Erythroblast (primary cell): ENCODE data around the gene TMEM222.

Source experiments
- DNase-seq, 2 experiments: peaks; one replicate each; lab custom pipeline; 2025; lab: John Stamatoyannopoulos, UW
- GATA1 ChIP-seq: IDR thresholded peaks from 2 replicates; pipeline ENCODE4 v1.6.1; 2011; ENCODE audit warnings: low read depth, mild to moderate bottlenecking, control low read depth, low read length, moderate library complexity
- POLR2A ChIP-seq: IDR thresholded peaks from 2 replicates; pipeline ENCODE4 v1.6.1; 2011; ENCODE audit warnings: mild to moderate bottlenecking, low read length

The TMEM222 gene

GRCh38 chr1:27341525-27342252, 19.7 kb downstream of the TMEM222 start, which contains the start of gene SYTL1:
TSS of gene SYTL1 (plus strand) at chr1:27342022. CDS start at chr1:27345335, 3,313 bp downstream.
- peak in 1 of 2 experiments; percentile 68 for DNase-seq
- peak; percentile 29 for TF ChIP-seq POLR2A
- TF ChIP-seq GATA1, result no peak

- TF ChIP-seq GATA1 (no peak), POLR2A (peak; percentile 5)
- no peak for DNase-seq
Measured at GRCh38 chr1:27342391-27342777, 20.4 kb downstream of the TMEM222 start.

- peak in 1 of 2 experiments; percentile 38 for DNase-seq
- TF ChIP-seq POLR2A, result peak; percentile 4
- no peak for TF ChIP-seq GATA1
Measured at GRCh38 chr1:27342778-27343638, 21.0 kb downstream of the TMEM222 start.

DNA sequence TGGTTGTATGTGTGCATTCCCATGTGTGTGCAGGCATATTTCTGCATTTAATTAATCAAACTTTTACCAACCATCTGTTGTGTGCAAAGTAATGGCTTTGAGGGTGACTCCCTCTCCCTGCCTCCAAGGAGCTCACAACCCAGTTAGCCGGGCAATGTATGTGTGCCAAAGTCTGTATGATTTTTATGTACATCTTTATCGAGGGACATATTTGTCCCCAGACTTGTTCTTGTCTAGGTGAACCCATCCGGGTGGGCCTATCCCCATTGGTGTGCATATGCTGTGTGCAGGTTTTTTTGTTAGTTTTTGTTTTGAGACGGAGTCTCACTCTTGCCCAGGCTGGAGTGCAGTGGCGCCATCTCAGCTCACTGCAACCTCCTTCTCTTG, 21.7 kb downstream of the TMEM222 start:
- TF ChIP-seq POLR2A (no peak), GATA1 (no peak)
- no peak for DNase-seq

DNA sequence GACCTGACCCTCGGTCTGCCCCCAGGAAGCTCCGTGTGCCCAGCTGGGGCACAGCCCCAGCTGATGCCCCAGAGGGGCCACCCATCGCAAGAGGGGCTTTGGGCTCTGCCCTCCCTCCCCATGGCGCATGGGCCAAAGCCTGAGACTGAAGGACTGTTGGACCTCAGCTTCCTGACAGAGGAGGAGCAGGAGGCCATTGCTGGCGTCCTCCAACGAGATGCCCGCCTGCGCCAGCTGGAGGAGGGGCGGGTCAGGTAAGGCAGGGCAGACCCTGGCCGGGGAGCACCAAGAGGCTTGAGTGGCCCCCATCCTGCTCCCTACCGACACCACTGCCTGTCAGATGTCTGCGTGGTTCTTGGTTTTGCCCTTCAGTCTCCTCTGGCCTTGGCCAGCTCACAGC, 23.3 kb downstream of the TMEM222 start:
- no peak for TF ChIP-seq GATA1
- TF ChIP-seq POLR2A, result no peak
- DNase-seq, result no peak

DNA sequence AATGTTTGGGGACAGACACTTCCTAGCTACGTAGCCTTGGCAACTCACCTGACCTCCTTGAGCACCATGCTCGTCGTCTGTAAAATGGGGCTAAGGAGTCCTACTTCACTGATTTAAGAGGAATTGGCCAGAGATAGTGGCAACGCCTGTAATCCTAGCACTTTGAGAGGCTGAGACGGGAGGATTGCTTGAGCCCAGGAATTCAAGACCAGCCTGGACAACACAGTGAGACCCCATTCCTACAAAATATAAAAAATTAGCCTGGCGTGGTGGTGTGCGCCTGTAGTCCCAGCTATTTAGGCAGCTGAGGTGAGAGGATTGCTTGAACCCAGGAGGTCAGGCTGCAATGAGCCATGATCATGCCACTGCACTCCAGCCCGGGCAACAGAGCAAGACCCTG, 24.4 kb downstream of the TMEM222 start:
- DNase-seq, result no peak

DNA sequence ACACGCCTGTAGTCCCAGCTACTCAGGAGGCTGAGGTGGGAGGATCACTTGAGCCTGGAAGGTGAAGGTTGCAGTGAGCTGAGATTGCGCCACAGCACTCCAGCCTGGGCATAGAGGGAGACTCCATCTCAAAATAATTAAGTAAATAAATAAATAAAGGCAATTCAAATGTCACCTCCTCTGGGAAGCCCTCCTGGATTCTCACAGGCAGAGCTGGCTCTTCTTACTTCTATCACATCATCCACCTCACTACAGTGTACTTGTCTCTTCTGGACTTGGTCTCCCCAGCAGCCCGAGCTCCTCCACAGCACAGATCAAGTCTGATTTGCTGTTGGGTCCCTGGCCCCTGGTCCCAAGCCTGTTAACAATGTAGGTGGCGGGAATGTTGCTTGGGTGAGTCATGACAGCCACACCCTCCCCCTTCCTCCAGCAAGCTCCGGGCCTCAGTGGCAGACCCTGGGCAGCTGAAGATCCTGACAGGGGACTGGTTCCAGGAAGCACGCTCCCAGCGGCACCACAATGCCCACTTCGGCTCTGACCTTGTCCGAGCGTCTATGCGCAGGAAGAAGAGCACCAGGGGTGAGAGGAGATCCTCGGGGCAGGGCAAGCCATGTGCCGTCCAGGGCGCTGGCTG, 25.1 kb downstream of the TMEM222 start:
- no peak for DNase-seq
- TF ChIP-seq GATA1 (no peak), POLR2A (no peak)

More for the DNA sequence above, 24.4 kb downstream of the TMEM222 start:
- TF ChIP-seq GATA1 (no peak), POLR2A (no peak)

DNA sequence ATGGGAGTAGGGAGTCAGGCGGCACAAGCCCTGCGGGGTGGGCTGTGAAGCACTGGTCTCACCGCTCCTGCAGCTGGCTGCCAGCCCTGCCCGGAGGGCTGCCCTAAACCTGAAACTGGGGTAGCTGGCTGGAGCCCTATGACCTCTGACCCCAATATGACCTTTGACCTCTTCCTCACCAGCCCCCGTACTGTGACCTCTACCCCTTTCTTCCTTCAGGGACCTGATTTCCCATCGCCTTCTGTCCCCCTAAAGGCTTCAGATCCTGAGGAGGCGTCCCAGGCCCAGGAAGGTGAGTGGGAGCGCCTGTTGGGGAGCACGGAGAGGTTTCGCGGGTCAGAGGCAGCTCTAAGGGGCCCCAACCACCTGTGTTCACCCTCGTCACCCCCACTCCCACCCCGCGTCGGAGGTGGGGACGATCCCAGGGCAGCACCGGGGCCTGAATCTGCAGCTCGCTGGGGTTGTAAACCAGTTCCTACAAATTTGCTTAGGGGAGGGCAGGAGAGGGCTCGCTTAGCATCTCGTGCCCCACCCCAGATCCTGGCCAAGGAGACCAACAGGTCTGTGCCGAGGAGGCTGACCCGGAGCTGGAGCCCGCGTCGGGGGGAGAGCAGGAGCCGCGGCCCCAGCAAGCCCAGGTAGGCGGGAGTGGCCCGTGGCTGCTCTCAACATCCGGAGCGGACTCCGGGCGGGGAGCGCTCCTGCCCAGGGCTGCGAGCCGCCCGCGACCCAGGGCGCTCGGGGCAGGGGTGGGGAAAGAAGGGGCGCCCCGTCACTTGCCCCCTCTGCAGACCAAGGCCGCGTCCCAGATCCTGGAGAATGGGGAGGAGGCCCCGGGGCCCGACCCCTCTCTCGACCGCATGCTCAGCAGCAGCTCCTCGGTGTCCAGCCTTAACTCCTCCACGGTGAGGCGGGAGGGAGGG, 27.2 kb downstream of the TMEM222 start:
- TF ChIP-seq POLR2A (no peak), GATA1 (no peak)
- DNase-seq, result no peak

GRCh38 chr1:27349784-27350662, 28.1 kb downstream of the TMEM222 start:
- DNase-seq, result no peak
- no peak for TF ChIP-seq GATA1
- TF ChIP-seq POLR2A, result no peak

DNA sequence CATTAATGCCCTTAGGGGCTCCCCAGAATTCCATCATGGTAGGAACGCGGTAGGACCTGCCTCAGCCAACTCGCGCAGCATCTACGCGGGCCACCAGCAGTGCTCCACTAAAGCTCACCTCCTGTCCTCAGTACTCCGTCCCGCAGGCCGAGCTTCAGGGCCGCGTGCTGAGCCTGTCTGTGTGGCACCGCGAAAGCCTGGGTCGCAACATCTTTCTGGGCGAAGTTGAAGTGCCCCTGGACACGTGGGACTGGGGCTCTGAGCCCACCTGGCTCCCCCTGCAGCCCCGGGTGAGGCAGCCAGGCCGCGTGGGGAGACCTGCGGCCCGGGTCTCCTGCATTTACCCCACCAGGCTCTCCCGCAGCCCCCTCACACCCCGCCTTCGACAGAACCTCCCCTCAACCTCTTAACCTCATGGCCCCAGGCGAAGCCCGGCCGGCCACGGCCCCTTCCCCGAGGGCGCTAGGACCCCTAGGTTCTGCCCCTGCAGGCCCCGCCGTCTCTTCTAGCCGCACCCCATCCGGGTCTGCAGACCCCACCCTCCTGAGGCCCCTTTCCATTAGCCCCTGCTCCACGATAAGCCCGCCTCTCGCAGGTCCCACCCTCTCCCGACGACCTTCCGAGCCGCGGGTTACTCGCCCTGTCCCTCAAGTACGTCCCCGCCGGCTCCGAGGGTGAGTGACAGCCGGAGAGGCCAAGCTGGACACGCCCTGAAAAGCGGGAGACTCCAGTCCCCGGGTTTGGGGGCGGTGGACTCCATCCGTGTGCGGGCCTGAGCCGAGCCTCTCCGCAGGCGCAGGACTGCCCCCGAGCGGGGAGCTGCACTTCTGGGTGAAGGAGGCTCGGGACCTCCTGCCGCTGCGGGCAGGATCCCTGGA, 28.9 kb downstream of the TMEM222 start:
- no peak for DNase-seq

DNA sequence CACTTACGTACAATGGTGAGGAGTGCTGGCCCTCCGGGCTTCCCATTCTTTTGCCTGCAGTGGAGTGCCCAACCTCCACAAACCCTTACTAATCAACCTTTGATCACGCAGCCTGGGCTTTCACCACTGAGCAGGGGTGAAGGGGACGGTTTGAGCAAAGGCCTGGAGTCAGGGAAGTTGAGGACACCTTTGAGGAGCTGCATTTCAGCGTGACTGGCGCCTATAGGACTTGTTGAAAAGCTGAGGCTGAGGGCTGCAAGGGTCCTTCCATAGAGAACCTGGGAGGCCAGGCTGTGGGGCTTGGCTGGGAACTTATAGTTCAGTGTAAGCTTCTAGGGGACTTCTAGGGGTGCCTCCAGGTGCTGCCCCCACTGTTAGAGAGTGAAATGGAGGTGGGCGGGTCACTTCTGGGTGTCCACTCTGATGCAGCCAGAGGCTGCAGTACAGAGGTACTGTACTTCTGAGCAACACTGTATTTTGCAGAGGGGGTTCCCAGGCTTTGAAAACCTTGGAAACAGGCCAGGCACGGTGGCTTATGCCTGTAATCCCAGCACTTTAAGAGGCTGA, 29.7 kb downstream of the TMEM222 start:
- TF ChIP-seq GATA1, result no peak
- TF ChIP-seq POLR2A, result no peak
- DNase-seq, result no peak

More for the DNA sequence above, 28.9 kb downstream of the TMEM222 start:
- no peak for TF ChIP-seq GATA1
- TF ChIP-seq POLR2A, result no peak
